GM23338 (cell line): Measurements from ENCODE around the gene TULP4. TPM values are rescaled to one million over a fixed set of nuclear protein-coding genes. Genes with fewer than 3 reads are reported as not detected.

ENCODE experiments used
- ATAC-seq: fragments of 200-7000 bp; cut with Tn5 transposase; 3 replicates; pipeline ENCODE4 v1.9.1; 2020
- DNase-seq: peaks from one replicate; pipeline ENCODE4 v3.0.0-alpha.2; 2015; ENCODE audit warnings: low spot score
- H2AFZ ChIP-seq: fragments of 200-600 bp; sonication (generic); 2 replicates; pipeline ENCODE4 v1.8.0; 2016; ENCODE audit warnings: antibody characterized with exemption, mild to moderate bottlenecking, moderate library complexity
- H3F3A ChIP-seq: fragments of 200-600 bp; sonication (generic); replicated peaks from 2 replicates; pipeline ENCODE4 v1.8.0; 2017; ENCODE audit warnings: antibody characterized with exemption, mixed run types, low read depth
- H3K27ac ChIP-seq: fragments of 200-600 bp; sonication (generic); 2 replicates; pipeline ENCODE4 v1.6.1; 2016; ENCODE audit warnings: low read depth
- H3K27me3 ChIP-seq: fragments of 200-600 bp; sonication (generic); 2 replicates; pipeline ENCODE4 v1.8.0; 2016; ENCODE audit warnings: mild to moderate bottlenecking, mixed run types, moderate library complexity; ENCODE audit not compliant: insufficient read depth
- H3K36me3 ChIP-seq: fragments of 200-600 bp; sonication (generic); 2 replicates; pipeline ENCODE4 v1.8.0; 2016; ENCODE audit warnings: mild to moderate bottlenecking; ENCODE audit not compliant: insufficient read depth
- H3K4me1 ChIP-seq: fragments of 200-600 bp; sonication (generic); 2 replicates; pipeline ENCODE4 v1.8.0; 2016; ENCODE audit warnings: mild to moderate bottlenecking, moderate library complexity; ENCODE audit not compliant: insufficient read depth
- H3K4me2 ChIP-seq: fragments of 200-600 bp; sonication (generic); 2 replicates; pipeline ENCODE4 v1.7.1; 2017; ENCODE audit warnings: mixed run types
- H3K4me3 ChIP-seq: fragments of 200-600 bp; sonication (generic); 2 replicates; pipeline ENCODE4 v1.6.1; 2016; ENCODE audit warnings: mixed run types
- H3K79me2 ChIP-seq: fragments of 200-600 bp; sonication (generic); replicated peaks from 2 replicates; pipeline ENCODE4 v1.8.0; 2017; ENCODE audit warnings: mild to moderate bottlenecking; ENCODE audit not compliant: insufficient read depth
- H3K9me2 ChIP-seq: fragments of 200-600 bp; sonication (generic); 2 replicates; pipeline ENCODE4 v1.8.0; 2017; ENCODE audit not compliant: insufficient read depth
- H4K20me1 ChIP-seq: fragments of 200-600 bp; sonication (generic); replicated peaks from 2 replicates; pipeline ENCODE4 v1.8.0; 2017; ENCODE audit warnings: mild to moderate bottlenecking; ENCODE audit not compliant: insufficient read depth
- H3K27ac Mint-ChIP-seq: 2 replicates; pipeline ENCODE4 v1.8.0; 2020; ENCODE audit warnings: inconsistent platforms, mild to moderate bottlenecking, moderate library complexity, mixed read lengths
- H3K27me3 Mint-ChIP-seq: 3 replicates; pipeline ENCODE4 v1.8.0; 2022; ENCODE audit warnings: low read depth, mild to moderate bottlenecking, moderate library complexity, mixed read lengths, inconsistent platforms; ENCODE audit not compliant: insufficient read depth, poor library complexity
- H3K36me3 Mint-ChIP-seq: 3 replicates; pipeline ENCODE4 v1.8.0; 2021; ENCODE audit warnings: low read depth, mild to moderate bottlenecking, inconsistent platforms, moderate library complexity, mixed read lengths
- H3K4me1 Mint-ChIP-seq: 3 replicates; pipeline ENCODE4 v1.8.0; 2020; ENCODE audit warnings: mild to moderate bottlenecking, inconsistent platforms, mixed read lengths
- H3K4me3 Mint-ChIP-seq: 3 replicates; pipeline ENCODE4 v1.8.0; 2021; ENCODE audit warnings: moderate library complexity, mild to moderate bottlenecking, inconsistent platforms, mixed read lengths
- H3K9me3 Mint-ChIP-seq: 3 replicates; pipeline ENCODE4 v1.8.0; 2020; ENCODE audit warnings: moderate library complexity, mild to moderate bottlenecking, inconsistent platforms, mixed read lengths
- ETS1 ChIP-seq: IDR thresholded peaks from 2 replicates; pipeline ENCODE4 v1.6.1; 2016; ENCODE audit warnings: antibody characterized with exemption
- EZH2 ChIP-seq: fragments of 200-600 bp; sonication (generic); IDR thresholded peaks from one replicate; pipeline ENCODE4 v1.8.0; 2017; ENCODE audit warnings: antibody characterized with exemption, mild to moderate bottlenecking, low read depth; ENCODE audit not compliant: unreplicated experiment
- EZH2phosphoT487 ChIP-seq: fragments of 200-600 bp; sonication (generic); IDR thresholded peaks from one replicate; pipeline ENCODE4 v1.8.1; 2018; ENCODE audit warnings: antibody characterized with exemption; ENCODE audit not compliant: unreplicated experiment
- JUNB ChIP-seq: IDR thresholded peaks from one replicate; pipeline ENCODE4 v1.6.1; 2016; ENCODE audit warnings: antibody characterized with exemption; ENCODE audit not compliant: unreplicated experiment
- NANOG ChIP-seq: IDR thresholded peaks from 2 replicates; pipeline ENCODE4 v1.6.1; 2016; ENCODE audit warnings: antibody characterized with exemption, borderline replicate concordance
- POLR2AphosphoS5 ChIP-seq: IDR thresholded peaks from 2 replicates; pipeline ENCODE4 v1.6.1; 2016; ENCODE audit warnings: antibody characterized with exemption, low read depth
- STAT1 ChIP-seq: IDR thresholded peaks from one replicate; pipeline ENCODE4 v1.6.1; 2016; ENCODE audit warnings: antibody characterized with exemption; ENCODE audit not compliant: unreplicated experiment
- ZNF114 ChIP-seq: fragments of 250-450 bp; sonication (Bioruptor Pico); IDR thresholded peaks from 2 replicates; pipeline ENCODE4 v1.5.0; 2020; ENCODE audit warnings: mild to moderate bottlenecking, moderate library complexity
- ZNF331 ChIP-seq: fragments of 250-450 bp; sonication (Bioruptor Pico); IDR thresholded peaks from 2 replicates; pipeline ENCODE4 v1.5.0; 2020; ENCODE audit warnings: low read depth, mild to moderate bottlenecking, moderate library complexity
- polyA plus RNA-seq: library from polyadenylated mRNA; unstranded; fragments of >200 nt; fragmentation: Nextera tagmentation; extraction: Ambion mirVana; gene quantifications from 2 replicates; pipeline ENCODE4 v1.2.1, GENCODE V29; 2016
- total RNA-seq: library from RNA; depleted of rRNA; stranded (reverse); fragments of >200 nt; shearing (Covaris generic); gene quantifications from 2 replicates; pipeline ENCODE4 v1.2.3, GENCODE V29; 2014
- TF ChIP-seq, protein P1 (sequence below): IDR thresholded peaks from one replicate; pipeline ENCODE4 v1.6.1; 2018; ENCODE audit warnings: antibody characterized with exemption; ENCODE audit not compliant: unreplicated experiment
- TF ChIP-seq, protein P2 (sequence below), 2 experiments: fragments of 200-600 bp in 1 of 2; sonication (generic) in 1 of 2; conservative IDR thresholded peaks; 2 replicates each; pipeline versions ENCODE4 v1.5.1 to v1.6.1; 2016 to 2017; ENCODE audit warnings: antibody characterized with exemption in 2 of 2, low read depth in 2 of 2, mild to moderate bottlenecking in 2 of 2, moderate library complexity in 1 of 2

Gene TULP4
- total and polyA plus RNA-seq, 2 experiments from 2014 or later: 31.2 to 50.2 TPM

DNA sequence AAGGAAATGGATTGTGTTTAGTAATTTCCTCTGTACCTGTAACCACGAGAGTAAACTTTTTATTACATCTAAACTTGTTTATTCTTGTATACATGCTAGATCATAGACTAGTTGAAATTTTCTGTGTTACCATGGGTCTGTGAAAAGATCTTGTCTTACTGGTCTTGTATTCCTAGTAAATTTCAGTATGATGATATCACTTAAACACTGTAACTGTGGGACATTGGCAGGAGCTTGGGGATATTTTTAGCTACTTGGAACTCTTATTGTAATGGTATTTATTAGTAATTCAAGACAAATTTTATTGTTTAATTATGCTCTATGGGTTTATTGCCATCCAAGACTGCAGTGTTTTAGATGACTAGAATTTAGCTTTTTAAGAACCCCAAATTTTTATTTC lies 25.9 kb upstream of the TULP4 start:
- Histone ChIP-seq H2AFZ (no peak overlapping the region), H3K27ac (no peak overlapping the region), H3K27me3 (no peaks in the 10 kb centered on the region), H3K79me2 (peaks cover 23% of the 10 kb centered on the region), H3K4me1 (peaks cover 19% of the 10 kb centered on the region), H3K9me2 (no peaks in the 10 kb centered on the region), H3K4me3 (no peak overlapping the region), H4K20me1 (no peaks in the 10 kb centered on the region), H3K4me2 (no peak overlapping the region), H3F3A (no peaks in the 10 kb centered on the region), H3K36me3 (no peaks in the 10 kb centered on the region)
- no peaks in the 10 kb centered on the region for H3K36me3 Mint-ChIP-seq
- H3K9me3 Mint-ChIP-seq: no peaks in the 10 kb centered on the region
- H3K4me3 Mint-ChIP-seq: no peak overlapping the region
- H3K27ac Mint-ChIP-seq: 0 out of 2 replicates have a peak overlapping the region, but pooled peaks have one; percentile 11
- peaks cover 35% of the 10 kb centered on the region for H3K4me1 Mint-ChIP-seq
- H3K27me3 Mint-ChIP-seq: peaks cover 5% of the 10 kb centered on the region
- TF ChIP-seq ETS1 (no peak), EZH2 (no peak), EZH2phosphoT487 (no peak), ZNF331 (CRISPR knock-in tag) (no peak), JUNB (no peak), POLR2AphosphoS5 (no peak), NANOG (no peak), ZNF114 (CRISPR knock-in tag) (no peak), STAT1 (no peak)
- TF ChIP-seq, protein P1, sequence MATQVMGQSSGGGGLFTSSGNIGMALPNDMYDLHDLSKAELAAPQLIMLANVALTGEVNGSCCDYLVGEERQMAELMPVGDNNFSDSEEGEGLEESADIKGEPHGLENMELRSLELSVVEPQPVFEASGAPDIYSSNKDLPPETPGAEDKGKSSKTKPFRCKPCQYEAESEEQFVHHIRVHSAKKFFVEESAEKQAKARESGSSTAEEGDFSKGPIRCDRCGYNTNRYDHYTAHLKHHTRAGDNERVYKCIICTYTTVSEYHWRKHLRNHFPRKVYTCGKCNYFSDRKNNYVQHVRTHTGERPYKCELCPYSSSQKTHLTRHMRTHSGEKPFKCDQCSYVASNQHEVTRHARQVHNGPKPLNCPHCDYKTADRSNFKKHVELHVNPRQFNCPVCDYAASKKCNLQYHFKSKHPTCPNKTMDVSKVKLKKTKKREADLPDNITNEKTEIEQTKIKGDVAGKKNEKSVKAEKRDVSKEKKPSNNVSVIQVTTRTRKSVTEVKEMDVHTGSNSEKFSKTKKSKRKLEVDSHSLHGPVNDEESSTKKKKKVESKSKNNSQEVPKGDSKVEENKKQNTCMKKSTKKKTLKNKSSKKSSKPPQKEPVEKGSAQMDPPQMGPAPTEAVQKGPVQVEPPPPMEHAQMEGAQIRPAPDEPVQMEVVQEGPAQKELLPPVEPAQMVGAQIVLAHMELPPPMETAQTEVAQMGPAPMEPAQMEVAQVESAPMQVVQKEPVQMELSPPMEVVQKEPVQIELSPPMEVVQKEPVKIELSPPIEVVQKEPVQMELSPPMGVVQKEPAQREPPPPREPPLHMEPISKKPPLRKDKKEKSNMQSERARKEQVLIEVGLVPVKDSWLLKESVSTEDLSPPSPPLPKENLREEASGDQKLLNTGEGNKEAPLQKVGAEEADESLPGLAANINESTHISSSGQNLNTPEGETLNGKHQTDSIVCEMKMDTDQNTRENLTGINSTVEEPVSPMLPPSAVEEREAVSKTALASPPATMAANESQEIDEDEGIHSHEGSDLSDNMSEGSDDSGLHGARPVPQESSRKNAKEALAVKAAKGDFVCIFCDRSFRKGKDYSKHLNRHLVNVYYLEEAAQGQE: no peak
- TF ChIP-seq, protein P2, sequence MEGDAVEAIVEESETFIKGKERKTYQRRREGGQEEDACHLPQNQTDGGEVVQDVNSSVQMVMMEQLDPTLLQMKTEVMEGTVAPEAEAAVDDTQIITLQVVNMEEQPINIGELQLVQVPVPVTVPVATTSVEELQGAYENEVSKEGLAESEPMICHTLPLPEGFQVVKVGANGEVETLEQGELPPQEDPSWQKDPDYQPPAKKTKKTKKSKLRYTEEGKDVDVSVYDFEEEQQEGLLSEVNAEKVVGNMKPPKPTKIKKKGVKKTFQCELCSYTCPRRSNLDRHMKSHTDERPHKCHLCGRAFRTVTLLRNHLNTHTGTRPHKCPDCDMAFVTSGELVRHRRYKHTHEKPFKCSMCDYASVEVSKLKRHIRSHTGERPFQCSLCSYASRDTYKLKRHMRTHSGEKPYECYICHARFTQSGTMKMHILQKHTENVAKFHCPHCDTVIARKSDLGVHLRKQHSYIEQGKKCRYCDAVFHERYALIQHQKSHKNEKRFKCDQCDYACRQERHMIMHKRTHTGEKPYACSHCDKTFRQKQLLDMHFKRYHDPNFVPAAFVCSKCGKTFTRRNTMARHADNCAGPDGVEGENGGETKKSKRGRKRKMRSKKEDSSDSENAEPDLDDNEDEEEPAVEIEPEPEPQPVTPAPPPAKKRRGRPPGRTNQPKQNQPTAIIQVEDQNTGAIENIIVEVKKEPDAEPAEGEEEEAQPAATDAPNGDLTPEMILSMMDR (conservative IDR thresholded peaks at IDR 0.05; ENCODE audit: low read depth in 2 of 2): no peak
- ATAC-seq: no peak
- no peak for DNase-seq
